Smooth muscle cell (in vitro differentiated cells): ENCODE data around the gene PRPF8. TPM values are rescaled to one million over a fixed set of nuclear protein-coding genes. Genes with fewer than 3 reads are reported as not detected.
A peak's percentile ranks its signal among the peaks of the same experiment; 100 is the strongest.
"Not testable (repeated sequence)": the region's sequence is repeated elsewhere in the genome, so short reads cannot be mapped to it uniquely, and the experiment has no call there.

ENCODE experiments used
- DNase-seq: peaks from one replicate; lab custom pipeline; 2025; ENCODE audit not compliant: unreplicated experiment; lab: John Stamatoyannopoulos, UW
- H2AFZ ChIP-seq: fragments of 200-600 bp; sonication (generic); 2 replicates; pipeline ENCODE4 v1.6.0; 2016; ENCODE audit warnings: antibody characterized with exemption, low read depth, mild to moderate bottlenecking
- H3F3A ChIP-seq: fragments of 200-600 bp; sonication (generic); 2 replicates; pipeline ENCODE4 v1.6.0; 2017; ENCODE audit warnings: antibody characterized with exemption, low read depth
- H3K27ac ChIP-seq: fragments of 200-600 bp; sonication (generic); 2 replicates; pipeline ENCODE4 v1.5.1; 2016; ENCODE audit warnings: low read depth, mild to moderate bottlenecking
- H3K27me3 ChIP-seq: fragments of 200-600 bp; sonication (generic); 2 replicates; pipeline ENCODE4 v1.6.1; 2016; ENCODE audit warnings: low read depth, mild to moderate bottlenecking
- H3K36me3 ChIP-seq: fragments of 200-600 bp; sonication (generic); 2 replicates; pipeline ENCODE4 v1.5.1; 2016; ENCODE audit warnings: low read depth
- H3K4me1 ChIP-seq: fragments of 200-600 bp; sonication (generic); 2 replicates; pipeline ENCODE4 v1.5.1; 2016; ENCODE audit warnings: low read depth
- H3K4me2 ChIP-seq: fragments of 200-600 bp; sonication (generic); 2 replicates; pipeline ENCODE4 v1.6.0; 2016; ENCODE audit warnings: mild to moderate bottlenecking
- H3K4me3 ChIP-seq: fragments of 200-600 bp; sonication (generic); 2 replicates; pipeline ENCODE4 v1.5.1; 2016; ENCODE audit warnings: mild to moderate bottlenecking
- H3K79me2 ChIP-seq: fragments of 200-600 bp; sonication (generic); 2 replicates; pipeline ENCODE4 v1.6.0; 2016; ENCODE audit warnings: low read depth, mild to moderate bottlenecking
- H3K9ac ChIP-seq: fragments of 200-600 bp; sonication (generic); 2 replicates; pipeline ENCODE4 v1.6.0; 2016; ENCODE audit warnings: low read depth
- H3K9me3 ChIP-seq: fragments of 200-600 bp; sonication (generic); replicated peaks from 2 replicates; pipeline ENCODE4 v1.5.1; 2016; ENCODE audit warnings: low read depth
- H4K20me1 ChIP-seq: fragments of 200-600 bp; sonication (generic); 2 replicates; pipeline ENCODE4 v1.6.0; 2016; ENCODE audit warnings: low read depth
- WGBS: methylation state at CpG from one replicate; pipeline ENCODE4 v1.1.7; 2016; ENCODE audit warnings: low lambda C conversion rate; 5-methylcytosine and 5-hydroxymethylcytosine counted together
- polyA plus RNA-seq: library from polyadenylated mRNA; unstranded; fragments of >200 nt; fragmentation: Nextera tagmentation; extraction: Ambion mirVana; gene quantifications from 2 replicates; pipeline ENCODE4 v1.2.1, GENCODE V29; 2016
- total RNA-seq: library from RNA; depleted of rRNA; stranded (reverse); fragments of >200 nt; gene quantifications from 2 replicates; pipeline ENCODE4 v1.2.3, GENCODE V29; 2014
- TF ChIP-seq, protein P1 (sequence below): fragments of 200-600 bp; sonication (generic); IDR thresholded peaks from 2 replicates; pipeline ENCODE4 v1.5.1; 2017; ENCODE audit warnings: borderline replicate concordance, mild to moderate bottlenecking, antibody characterized with exemption; ENCODE audit not compliant: insufficient read depth, poor library complexity, severe bottlenecking

PRPF8 gene
- total and polyA plus RNA-seq, 2 experiments from 2014 or later, result 99.7 to 129 TPM

GRCh38 chr17:1725642-1726511 is 41.2 kb upstream of the PRPF8 start:
- no peak overlapping the region for H3K27ac ChIP-seq
- H3K9me3 ChIP-seq, result no peaks in the 10 kb centered on the region
- peaks cover 5% of the 10 kb centered on the region for H3K4me1 ChIP-seq
- peaks cover 3% of the 10 kb centered on the region for H3F3A ChIP-seq
- H3K79me2 ChIP-seq, result no peaks in the 10 kb centered on the region
- peak overlapping the region; percentile 96 for H3K4me2 ChIP-seq
- WGBS, result 97% methylated on average over 54 of the region's 54 CpGs
- no peaks in the 10 kb centered on the region for H3K27me3 ChIP-seq
- no peak for DNase-seq
- H4K20me1 ChIP-seq, result no peaks in the 10 kb centered on the region
- no peak overlapping the region for H3K9ac ChIP-seq
- H2AFZ ChIP-seq, result no peak overlapping the region
- no peak overlapping the region for H3K4me3 ChIP-seq
- H3K36me3 ChIP-seq, result no peaks in the 10 kb centered on the region
- TF ChIP-seq, protein P1, sequence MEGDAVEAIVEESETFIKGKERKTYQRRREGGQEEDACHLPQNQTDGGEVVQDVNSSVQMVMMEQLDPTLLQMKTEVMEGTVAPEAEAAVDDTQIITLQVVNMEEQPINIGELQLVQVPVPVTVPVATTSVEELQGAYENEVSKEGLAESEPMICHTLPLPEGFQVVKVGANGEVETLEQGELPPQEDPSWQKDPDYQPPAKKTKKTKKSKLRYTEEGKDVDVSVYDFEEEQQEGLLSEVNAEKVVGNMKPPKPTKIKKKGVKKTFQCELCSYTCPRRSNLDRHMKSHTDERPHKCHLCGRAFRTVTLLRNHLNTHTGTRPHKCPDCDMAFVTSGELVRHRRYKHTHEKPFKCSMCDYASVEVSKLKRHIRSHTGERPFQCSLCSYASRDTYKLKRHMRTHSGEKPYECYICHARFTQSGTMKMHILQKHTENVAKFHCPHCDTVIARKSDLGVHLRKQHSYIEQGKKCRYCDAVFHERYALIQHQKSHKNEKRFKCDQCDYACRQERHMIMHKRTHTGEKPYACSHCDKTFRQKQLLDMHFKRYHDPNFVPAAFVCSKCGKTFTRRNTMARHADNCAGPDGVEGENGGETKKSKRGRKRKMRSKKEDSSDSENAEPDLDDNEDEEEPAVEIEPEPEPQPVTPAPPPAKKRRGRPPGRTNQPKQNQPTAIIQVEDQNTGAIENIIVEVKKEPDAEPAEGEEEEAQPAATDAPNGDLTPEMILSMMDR, result no peak

GRCh38 chr17:1724869-1725641 is 40.4 kb upstream of the PRPF8 start:
- peak overlapping the region; percentile 62 for H3K9ac ChIP-seq
- H2AFZ ChIP-seq, result no peak overlapping the region
- H3K79me2 ChIP-seq, result no peaks in the 10 kb centered on the region
- H3K27me3 ChIP-seq, result no peaks in the 10 kb centered on the region
- peaks cover 5% of the 10 kb centered on the region for H3K4me1 ChIP-seq
- DNase-seq, result no peak
- WGBS, result 29% methylated on average over 49 of the region's 51 CpGs
- H3K4me2 ChIP-seq, result peak overlapping the region; percentile 96
- peak overlapping the region; percentile 24 for H3K27ac ChIP-seq
- H3K4me3 ChIP-seq, result peak overlapping the region; percentile 61
- H3K36me3 ChIP-seq, result no peaks in the 10 kb centered on the region
- peaks cover 3% of the 10 kb centered on the region for H3F3A ChIP-seq
- no peaks in the 10 kb centered on the region for H3K9me3 ChIP-seq
- H4K20me1 ChIP-seq, result no peaks in the 10 kb centered on the region
- TF ChIP-seq, protein P1, result no peak

DNA sequence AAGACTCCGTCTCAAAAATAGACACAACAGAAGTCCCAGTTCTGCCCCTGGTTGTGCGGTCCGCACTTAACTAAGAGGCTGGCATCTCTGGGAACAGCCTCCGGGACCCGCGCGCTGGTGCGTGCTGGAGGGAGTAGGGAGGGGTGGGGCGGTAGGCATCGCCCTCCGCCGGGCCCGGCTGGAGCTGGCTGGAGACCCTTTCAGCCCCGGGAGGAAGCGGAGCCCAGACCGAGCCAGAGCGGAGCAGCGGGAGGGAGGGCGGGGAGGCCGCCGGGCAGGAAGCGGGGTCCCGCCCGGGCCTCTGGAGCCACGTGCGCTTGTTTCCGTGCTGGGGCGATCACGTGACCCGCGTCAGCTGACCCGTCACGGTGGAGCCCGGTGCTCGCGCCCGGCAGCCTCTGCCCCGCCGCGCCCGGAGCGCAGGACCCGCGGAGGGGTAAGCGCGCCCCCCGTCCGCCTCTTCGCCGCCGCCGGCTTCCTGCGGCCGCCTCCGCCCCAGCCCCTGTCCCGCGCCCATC is 39.7 kb upstream of the PRPF8 start, which contains the start of gene WDR81:
Gene WDR81 (plus strand): TSS at position 354 of the 518 bp plus-strand sequence. CDS start 256 bp downstream, outside the sequence.
- Histone ChIP-seq H3K36me3 (no peaks in the 10 kb centered on the region), H3K4me3 (peak within 1 kb of the TSS; percentile 61), H3K79me2 (no peaks in the 10 kb centered on the region), H3K9me3 (no peaks in the 10 kb centered on the region), H3K9ac (peak within 1 kb of the TSS; percentile 62), H3K27ac (peak within 1 kb of the TSS; percentile 97), H2AFZ (peak within 1 kb of the TSS; percentile 78), H3K27me3 (no peaks in the 10 kb centered on the region), H4K20me1 (no peaks in the 10 kb centered on the region), H3F3A (peaks cover 3% of the 10 kb centered on the region), H3K4me1 (peaks cover 5% of the 10 kb centered on the region), H3K4me2 (peak within 1 kb of the TSS; percentile 96)
- TF ChIP-seq, protein P1, result no peak
- WGBS, result 2% methylated on average over 32 of the region's 57 CpGs
- peak; percentile 62 for DNase-seq

DNA sequence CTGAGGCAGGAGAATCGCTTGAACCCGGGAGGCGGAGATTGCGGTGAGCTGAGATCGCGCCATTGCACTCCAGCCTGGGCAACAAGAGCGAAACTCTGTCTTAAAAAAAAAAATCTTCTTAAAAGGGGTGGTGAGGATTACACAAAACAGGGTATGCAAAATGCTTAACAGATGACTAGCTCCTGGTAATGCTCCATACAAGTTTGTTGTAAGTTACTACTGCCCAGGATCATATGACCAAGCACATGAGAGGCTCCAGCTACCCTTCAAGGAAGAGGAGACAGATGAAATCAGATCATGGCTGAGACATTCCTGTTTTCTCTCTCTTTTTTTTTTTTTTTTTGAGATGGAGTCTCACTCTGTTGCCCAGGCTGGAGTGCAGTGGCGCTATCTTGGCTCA is 37.4 kb upstream of the PRPF8 start:
- not testable (repeated sequence) for H3K9me3 ChIP-seq, H3K4me3 ChIP-seq, H3K79me2 ChIP-seq, H3K9ac ChIP-seq, H4K20me1 ChIP-seq, H2AFZ ChIP-seq, H3K27me3 ChIP-seq, H3K4me2 ChIP-seq, DNase-seq, H3K36me3 ChIP-seq
- Histone ChIP-seq H3K27ac (peak overlapping the region; percentile 97), H3K4me1 (peaks cover 12% of the 10 kb centered on the region), H3F3A (peaks cover 17% of the 10 kb centered on the region)
- 94% methylated on average over 8 of the region's 8 CpGs for WGBS
